ENCODE results near the gene JAKMIP3.
A peak's percentile ranks its signal among the peaks of the same experiment; 100 is the strongest.

Gene JAKMIP3

DNA sequence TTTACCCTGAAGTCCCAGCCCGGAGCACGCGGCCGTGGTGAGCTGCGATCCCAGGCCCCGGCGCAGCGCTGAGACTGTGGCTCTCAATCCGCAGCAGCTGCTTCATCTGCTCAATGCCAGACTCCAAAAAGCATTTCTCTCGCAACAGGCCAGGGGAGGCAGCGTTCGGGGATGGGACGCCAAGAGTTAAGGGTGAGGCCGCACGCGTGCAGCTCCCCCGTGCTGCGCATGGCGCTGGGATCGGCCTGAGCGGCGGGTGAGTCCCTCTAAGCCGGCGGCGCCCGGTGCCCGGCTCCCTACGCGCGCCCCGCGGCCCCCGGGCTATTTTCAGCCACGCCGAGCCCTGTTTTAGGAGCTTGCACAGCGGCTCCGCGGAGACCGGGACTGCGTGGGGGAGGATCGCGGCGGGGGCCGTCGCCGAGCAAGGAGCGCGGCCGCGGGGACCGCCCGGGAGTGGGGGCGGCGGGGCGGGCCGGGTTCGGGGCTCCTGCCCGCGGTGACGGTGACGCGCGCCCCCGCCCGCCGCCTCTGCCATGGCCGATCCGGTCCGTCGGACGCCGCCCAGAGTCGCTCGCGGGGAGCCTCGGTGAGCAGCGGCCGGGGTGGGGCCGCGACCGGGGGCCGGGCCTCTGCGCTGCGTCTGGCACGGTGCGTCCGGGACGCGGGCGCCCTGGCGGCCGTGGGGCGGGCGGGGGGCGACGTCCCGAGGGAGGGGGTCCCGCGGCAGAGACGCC lies 29.4 kb upstream of the JAKMIP3 start:
- H3K27ac ChIP-seq: peak overlapping the region; percentile 84
- TF ChIP-seq, protein P1, sequence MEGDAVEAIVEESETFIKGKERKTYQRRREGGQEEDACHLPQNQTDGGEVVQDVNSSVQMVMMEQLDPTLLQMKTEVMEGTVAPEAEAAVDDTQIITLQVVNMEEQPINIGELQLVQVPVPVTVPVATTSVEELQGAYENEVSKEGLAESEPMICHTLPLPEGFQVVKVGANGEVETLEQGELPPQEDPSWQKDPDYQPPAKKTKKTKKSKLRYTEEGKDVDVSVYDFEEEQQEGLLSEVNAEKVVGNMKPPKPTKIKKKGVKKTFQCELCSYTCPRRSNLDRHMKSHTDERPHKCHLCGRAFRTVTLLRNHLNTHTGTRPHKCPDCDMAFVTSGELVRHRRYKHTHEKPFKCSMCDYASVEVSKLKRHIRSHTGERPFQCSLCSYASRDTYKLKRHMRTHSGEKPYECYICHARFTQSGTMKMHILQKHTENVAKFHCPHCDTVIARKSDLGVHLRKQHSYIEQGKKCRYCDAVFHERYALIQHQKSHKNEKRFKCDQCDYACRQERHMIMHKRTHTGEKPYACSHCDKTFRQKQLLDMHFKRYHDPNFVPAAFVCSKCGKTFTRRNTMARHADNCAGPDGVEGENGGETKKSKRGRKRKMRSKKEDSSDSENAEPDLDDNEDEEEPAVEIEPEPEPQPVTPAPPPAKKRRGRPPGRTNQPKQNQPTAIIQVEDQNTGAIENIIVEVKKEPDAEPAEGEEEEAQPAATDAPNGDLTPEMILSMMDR (conservative IDR thresholded peaks at IDR 0.05): no peak

DNA sequence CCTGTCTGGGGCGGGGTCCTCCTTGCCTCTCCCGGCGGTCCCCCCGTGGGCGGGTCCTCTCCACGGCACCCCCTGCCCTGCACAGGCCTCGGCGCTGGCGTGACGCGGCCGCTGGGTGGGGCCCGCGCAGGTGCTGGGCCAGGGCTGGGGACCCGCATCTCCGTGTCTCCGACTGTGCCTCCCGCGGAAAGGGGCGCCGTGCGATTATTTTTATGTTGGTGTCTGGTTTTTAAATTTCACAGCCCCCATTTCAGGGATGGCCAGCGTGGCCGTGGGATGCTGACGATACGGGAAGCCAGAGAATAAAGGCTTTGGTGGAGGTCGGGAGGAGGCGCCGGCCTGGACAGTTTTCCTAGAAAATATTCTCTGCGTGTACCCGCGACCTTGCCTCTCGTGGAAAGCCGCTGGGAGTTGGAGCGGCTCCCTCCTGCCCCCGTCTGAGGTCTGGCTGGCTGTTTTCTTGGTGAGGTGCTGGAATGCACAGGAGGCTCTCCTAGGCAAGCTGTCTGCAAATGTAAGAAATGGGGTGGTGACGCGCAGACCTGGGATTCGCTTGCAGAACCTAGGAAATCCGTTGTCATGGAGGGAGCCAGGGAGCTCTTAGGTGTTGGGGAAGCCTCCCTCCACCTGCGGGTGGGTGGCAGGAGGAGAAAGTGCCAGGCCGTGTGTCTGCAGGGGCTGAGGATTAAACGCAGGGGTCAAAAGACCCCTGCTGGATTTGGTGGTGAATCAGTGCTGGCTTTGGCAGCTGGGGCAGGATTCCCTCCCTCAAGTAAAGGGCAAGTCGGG lies 28.7 kb upstream of the JAKMIP3 start:
- TF ChIP-seq, protein P1 (conservative IDR thresholded peaks at IDR 0.05): peak; percentile 38; the same call in 1 of the 2 replicates
- peak overlapping the region; percentile 84 for H3K27ac ChIP-seq

- peak overlapping the region; percentile 84 for H3K27ac ChIP-seq
- TF ChIP-seq, protein P1 (conservative IDR thresholded peaks at IDR 0.05): no peak
Measured at GRCh38 chr10:132037676-132037975, 28.1 kb upstream of the JAKMIP3 start.

DNA sequence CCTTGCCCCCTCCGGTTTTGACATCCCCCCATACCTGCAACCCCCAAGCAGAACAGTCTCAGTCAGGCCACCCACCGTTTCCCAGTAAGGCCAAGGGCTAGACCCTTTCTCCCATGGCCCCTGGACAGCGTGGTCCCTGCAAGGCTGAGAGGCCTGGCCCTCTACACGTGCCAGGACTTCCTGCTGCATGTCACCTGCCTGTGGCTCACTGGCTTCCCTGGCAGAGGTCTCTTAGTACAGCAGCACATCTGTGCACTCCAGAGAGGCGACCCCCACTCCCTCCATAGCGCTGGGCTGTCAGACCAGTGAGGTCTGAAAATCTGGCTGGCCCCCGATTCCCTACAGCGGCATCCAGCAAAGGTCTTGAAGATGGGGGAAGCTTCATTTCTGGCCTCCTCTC lies 26.4 kb upstream of the JAKMIP3 start:
- TF ChIP-seq, protein P1 (conservative IDR thresholded peaks at IDR 0.05): no peak
- H3K27ac ChIP-seq: no peak overlapping the region

GRCh38 chr10:132040046-132040445 lies 25.7 kb upstream of the JAKMIP3 start:
- H3K27ac ChIP-seq: no peak overlapping the region
- TF ChIP-seq, protein P1 (conservative IDR thresholded peaks at IDR 0.05): no peak

GRCh38 chr10:132041340-132041739 lies 24.4 kb upstream of the JAKMIP3 start:
- H3K27ac ChIP-seq: no peak overlapping the region
- TF ChIP-seq, protein P1 (conservative IDR thresholded peaks at IDR 0.05): no peak

GRCh38 chr10:132043861-132044695 lies 21.7 kb upstream of the JAKMIP3 start:
- TF ChIP-seq, protein P1 (conservative IDR thresholded peaks at IDR 0.05): no peak
- no peak overlapping the region for H3K27ac ChIP-seq
